Caco-2 (cell line): ENCODE measurements around the gene EGFR. TPM values are rescaled to one million over a fixed set of nuclear protein-coding genes. Genes with fewer than 3 reads are reported as not detected.
A peak's percentile ranks its signal among the peaks of the same experiment; 100 is the strongest.

Source experiments
- BruUV-seq: library from RNA; stranded (reverse); fragments of 400-500 nt; replicated peaks from 2 replicates; lab custom pipeline; 2021; lab: Mats Ljungman, UMichigan
- CTCF ChIA-PET: fragments of 300-600 bp; sonication (Branson Sonifier 250); formaldehyde crosslinking; loops from one replicate; lab custom pipeline; 2022; ENCODE audit warnings: antibody characterized with exemption; lab: Charles Lee
- POLR2A ChIA-PET: fragments of 300-600 bp; sonication (Branson Sonifier 250); formaldehyde crosslinking; loops from one replicate; lab custom pipeline; 2022; ENCODE audit warnings: antibody characterized with exemption; lab: Charles Lee
- DNase-seq, 2 experiments: peaks; one replicate each; pipeline versions ENCODE4 v3.0.0 to v3.0.0-alpha.2; 2020 to 2022
- H3K27me3 ChIP-seq: replicated peaks from 2 replicates; pipeline ENCODE4 v1.6.0; 2011; ENCODE audit warnings: low read length; ENCODE audit not compliant: control insufficient read depth, insufficient read depth
- H3K36me3 ChIP-seq: 2 replicates; pipeline ENCODE4 v1.5.1; 2011; ENCODE audit warnings: low read length; ENCODE audit not compliant: control insufficient read depth, insufficient read depth
- H3K4me1 ChIP-seq: fragments of 250-450 bp; sonication (Bioruptor Pico); 2 replicates; pipeline ENCODE4 v1.5.1; 2020; ENCODE audit warnings: mild to moderate bottlenecking
- H3K4me3 ChIP-seq: 2 replicates; pipeline ENCODE4 v1.5.1; 2011; ENCODE audit warnings: low read depth, mild to moderate bottlenecking, control low read depth, low read length
- H3K9me3 ChIP-seq: fragments of 250-450 bp; sonication (Bioruptor Pico); 2 replicates; pipeline ENCODE4 v1.5.1; 2020; ENCODE audit warnings: mild to moderate bottlenecking, moderate library complexity
- H3K27ac Mint-ChIP-seq: one replicate; pipeline ENCODE4 v1.8.0; 2022; ENCODE audit warnings: mixed read lengths; ENCODE audit not compliant: unreplicated experiment
- H3K27me3 Mint-ChIP-seq: one replicate; pipeline ENCODE4 v1.8.0; 2022; ENCODE audit warnings: mixed read lengths; ENCODE audit not compliant: insufficient read depth, unreplicated experiment
- H3K36me3 Mint-ChIP-seq: one replicate; pipeline ENCODE4 v1.8.0; 2022; ENCODE audit warnings: mild to moderate bottlenecking, mixed read lengths; ENCODE audit not compliant: insufficient read depth, unreplicated experiment
- H3K4me1 Mint-ChIP-seq: one replicate; pipeline ENCODE4 v1.8.0; 2022; ENCODE audit warnings: low read depth, mixed read lengths; ENCODE audit not compliant: unreplicated experiment
- H3K4me3 Mint-ChIP-seq: one replicate; pipeline ENCODE4 v1.8.0; 2022; ENCODE audit warnings: mild to moderate bottlenecking, moderate library complexity, mixed read lengths; ENCODE audit not compliant: unreplicated experiment
- H3K9me3 Mint-ChIP-seq: one replicate; pipeline ENCODE4 v1.8.0; 2022; ENCODE audit warnings: mixed read lengths; ENCODE audit not compliant: unreplicated experiment
- CTCF ChIP-seq, 2 experiments: fragments of 200-600 bp in 1 of 2; IDR thresholded peaks; 1 replicate in 1 of 2; 2 replicates in 1 of 2; pipeline versions ENCODE4 v1.5.1 to v1.8.0; 2011 to 2022; ENCODE audit warnings: antibody characterized with exemption in 1 of 2, control low read depth in 1 of 2, inconsistent platforms in 1 of 2, low read depth in 1 of 2, low read length in 1 of 2, mild to moderate bottlenecking in 1 of 2, moderate library complexity in 1 of 2; ENCODE audit not compliant: insufficient read depth in 1 of 2, severe bottlenecking in 1 of 2, unreplicated experiment in 1 of 2
- intact Hi-C: fragments of 100-400 bp; cut with micrococcal nuclease; formaldehyde crosslinking; loops from one replicate; pipeline ENCODE4 v1.10.0; 2022; ENCODE audit not compliant: unreplicated experiment
- total RNA-seq: library from RNA; stranded (reverse); gene quantifications from 2 replicates; pipeline ENCODE4 v1.2.3, GENCODE V29; 2022

Gene EGFR
- total RNA-seq, 1 experiment from 2014 or later: 60.1 TPM

DNA sequence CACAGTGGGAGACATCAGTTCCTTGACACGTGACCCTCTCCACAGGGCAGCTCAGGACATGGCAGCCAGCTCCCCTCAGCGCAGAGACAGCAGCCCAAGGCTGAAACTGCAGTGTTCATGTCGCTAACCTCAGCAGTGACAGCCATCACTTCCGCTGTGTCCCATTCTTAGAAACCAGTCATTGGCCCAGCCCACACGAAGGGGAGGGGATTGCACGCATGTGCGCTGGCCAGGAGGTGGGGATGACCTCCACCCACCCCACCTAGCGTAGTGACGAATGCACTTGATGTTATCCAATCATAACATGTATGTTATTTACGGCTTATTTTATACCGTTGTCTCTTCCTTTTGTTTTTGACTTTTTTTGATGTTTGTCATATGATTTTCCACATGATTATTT lies 36.9 kb upstream of the EGFR start:
- TF ChIP-seq CTCF (IDR thresholded peaks at IDR 0.05; ENCODE audit: insufficient read depth in 1 of 2, low read depth in 1 of 2, low read length in 1 of 2, severe bottlenecking in 1 of 2, unreplicated experiment in 1 of 2): no peak
- CTCF ChIA-PET: no interaction called here
- H3K9me3 Mint-ChIP-seq: no peaks in the 10 kb centered on the region
- POLR2A ChIA-PET: no interaction called here
- no peaks in the 10 kb centered on the region for H3K36me3 ChIP-seq
- no peaks in the 10 kb centered on the region for H3K27me3 ChIP-seq
- no peaks in the 10 kb centered on the region for H3K36me3 Mint-ChIP-seq
- no TSS peak for BruUV-seq
- no peaks in the 10 kb centered on the region for H3K27me3 Mint-ChIP-seq
- H3K4me3 ChIP-seq: no peak overlapping the region
- peaks cover 13% of the 10 kb centered on the region for H3K4me1 ChIP-seq
- H3K4me1 Mint-ChIP-seq: peaks cover 24% of the 10 kb centered on the region
- DNase-seq: no peak
- H3K4me3 Mint-ChIP-seq: no peak overlapping the region
- H3K27ac Mint-ChIP-seq: no peak overlapping the region
- H3K9me3 ChIP-seq: no peaks in the 10 kb centered on the region
- intact Hi-C loops: no loop called here

DNA sequence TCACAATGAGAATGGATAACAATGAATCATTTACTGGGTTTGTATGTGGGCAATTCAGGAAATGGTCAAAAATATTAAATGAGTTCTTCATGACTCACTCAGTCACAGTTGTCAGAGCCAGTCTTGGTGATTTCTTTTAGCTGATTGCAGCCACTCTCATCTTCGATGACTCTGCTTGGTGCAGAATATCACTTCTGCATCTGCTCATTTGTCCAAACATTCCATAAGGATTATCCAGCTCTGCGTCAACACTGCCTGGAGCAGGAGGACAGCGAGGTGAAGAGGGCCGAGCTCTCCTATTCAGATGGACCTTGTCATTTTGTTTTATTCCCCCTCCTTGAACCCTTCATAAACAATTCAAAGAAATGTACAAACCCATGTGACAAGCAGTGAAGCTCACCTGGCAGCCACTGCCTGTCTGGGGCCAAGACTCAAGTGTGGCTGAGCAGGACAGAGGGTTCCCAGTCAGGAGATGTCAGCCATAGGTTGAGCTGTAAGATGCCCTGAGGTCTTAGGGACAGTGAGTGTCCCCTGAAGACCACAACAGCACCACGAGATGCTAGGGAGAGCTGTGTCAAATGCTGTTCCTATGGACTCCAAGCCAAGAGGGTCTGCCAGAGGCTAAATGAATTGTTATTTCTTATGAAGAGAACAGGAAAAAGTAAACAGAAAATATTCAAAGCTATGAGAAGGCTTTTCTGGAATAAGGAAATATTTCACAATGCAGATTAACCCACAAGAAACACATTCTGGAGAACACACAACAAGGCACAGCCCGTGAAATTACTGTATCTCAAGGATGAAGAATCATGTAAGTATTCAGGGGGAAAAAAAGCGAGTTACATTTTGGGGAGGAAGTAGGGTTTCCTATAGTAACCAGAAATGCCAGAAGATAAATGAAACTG lies 33.1 kb upstream of the EGFR start:
- Histone ChIP-seq H3K4me3 (no peak overlapping the region), H3K9me3 (no peaks in the 10 kb centered on the region), H3K27me3 (no peaks in the 10 kb centered on the region), H3K36me3 (no peaks in the 10 kb centered on the region), H3K4me1 (peaks cover 26% of the 10 kb centered on the region)
- ChIA-PET POLR2A (interaction anchor here (1.4 kb wide), 1 partner anchor 33 kb away, joined by 4 read pairs; the partner anchor contains the start of gene EGFR), CTCF (interaction anchor here (0.7 to 1.4 kb wide), 2 partner anchors 89 to 269 kb away, joined by 3 to 5 read pairs; no protein-coding TSS in a partner anchor)
- intact Hi-C loops: loop anchor here (1.0 kb wide), 1 partner anchor 18 kb away; no protein-coding TSS in a partner anchor
- Mint-ChIP-seq H3K4me3 (peak overlapping the region; percentile 28), H3K36me3 (no peaks in the 10 kb centered on the region), H3K9me3 (no peaks in the 10 kb centered on the region), H3K4me1 (peaks cover 21% of the 10 kb centered on the region), H3K27ac (peak overlapping the region; percentile 65), H3K27me3 (no peaks in the 10 kb centered on the region)
- DNase-seq: peak; percentile 36 to 53
- no peak for TF ChIP-seq CTCF (IDR thresholded peaks at IDR 0.05; ENCODE audit: insufficient read depth in 1 of 2, low read depth in 1 of 2, low read length in 1 of 2, severe bottlenecking in 1 of 2, unreplicated experiment in 1 of 2)
- BruUV-seq: no TSS peak

GRCh38 chr7:54986716-54987115 lies 32.1 kb upstream of the EGFR start:
- peaks cover 8% of the 10 kb centered on the region for H3K9me3 Mint-ChIP-seq
- no peak for DNase-seq
- BruUV-seq: no TSS peak
- H3K4me3 ChIP-seq: no peak overlapping the region
- H3K4me3 Mint-ChIP-seq: no peak overlapping the region
- TF ChIP-seq CTCF (IDR thresholded peaks at IDR 0.05; ENCODE audit: insufficient read depth in 1 of 2, low read depth in 1 of 2, low read length in 1 of 2, severe bottlenecking in 1 of 2, unreplicated experiment in 1 of 2): no peak
- no peaks in the 10 kb centered on the region for H3K27me3 Mint-ChIP-seq
- no peak overlapping the region for H3K27ac Mint-ChIP-seq
- peaks cover 26% of the 10 kb centered on the region for H3K4me1 ChIP-seq
- no peaks in the 10 kb centered on the region for H3K27me3 ChIP-seq
- CTCF ChIA-PET: no interaction called here
- H3K4me1 Mint-ChIP-seq: peaks cover 21% of the 10 kb centered on the region
- H3K36me3 ChIP-seq: no peaks in the 10 kb centered on the region; the same call in 1 of the 2 replicates
- intact Hi-C loops: no loop called here
- no peaks in the 10 kb centered on the region for H3K9me3 ChIP-seq
- POLR2A ChIA-PET: no interaction called here
- no peaks in the 10 kb centered on the region for H3K36me3 Mint-ChIP-seq
